ENCODE data around the gene HSH2D.

DNA sequence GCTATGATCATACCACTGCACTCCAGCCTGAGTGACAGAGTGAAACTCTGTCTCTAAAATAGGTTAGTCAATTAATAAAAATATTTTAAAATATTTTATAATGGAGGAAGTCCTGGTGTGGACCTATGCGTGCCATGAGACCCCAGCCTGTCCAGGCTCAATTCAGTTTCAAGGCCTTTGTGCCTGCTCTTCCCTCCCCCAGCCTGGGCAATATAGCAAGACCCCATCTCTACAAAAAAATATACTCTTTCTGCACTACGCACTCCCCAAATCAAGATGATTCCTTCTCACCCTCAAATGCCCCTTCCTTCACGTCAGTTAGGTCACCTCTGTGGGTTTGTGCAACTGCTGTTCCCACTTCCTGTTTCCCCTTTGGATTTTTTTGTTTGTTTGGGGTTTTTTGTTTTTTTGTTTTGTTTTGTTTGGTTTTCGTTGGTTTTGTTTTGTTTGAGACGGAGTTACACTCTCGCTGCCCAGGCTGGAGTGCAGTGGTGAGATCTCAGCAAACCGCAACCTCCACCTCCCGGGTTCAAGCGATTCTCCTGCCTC is 1.4 kb upstream of the HSH2D start:
- TF ChIP-seq, protein P1, sequence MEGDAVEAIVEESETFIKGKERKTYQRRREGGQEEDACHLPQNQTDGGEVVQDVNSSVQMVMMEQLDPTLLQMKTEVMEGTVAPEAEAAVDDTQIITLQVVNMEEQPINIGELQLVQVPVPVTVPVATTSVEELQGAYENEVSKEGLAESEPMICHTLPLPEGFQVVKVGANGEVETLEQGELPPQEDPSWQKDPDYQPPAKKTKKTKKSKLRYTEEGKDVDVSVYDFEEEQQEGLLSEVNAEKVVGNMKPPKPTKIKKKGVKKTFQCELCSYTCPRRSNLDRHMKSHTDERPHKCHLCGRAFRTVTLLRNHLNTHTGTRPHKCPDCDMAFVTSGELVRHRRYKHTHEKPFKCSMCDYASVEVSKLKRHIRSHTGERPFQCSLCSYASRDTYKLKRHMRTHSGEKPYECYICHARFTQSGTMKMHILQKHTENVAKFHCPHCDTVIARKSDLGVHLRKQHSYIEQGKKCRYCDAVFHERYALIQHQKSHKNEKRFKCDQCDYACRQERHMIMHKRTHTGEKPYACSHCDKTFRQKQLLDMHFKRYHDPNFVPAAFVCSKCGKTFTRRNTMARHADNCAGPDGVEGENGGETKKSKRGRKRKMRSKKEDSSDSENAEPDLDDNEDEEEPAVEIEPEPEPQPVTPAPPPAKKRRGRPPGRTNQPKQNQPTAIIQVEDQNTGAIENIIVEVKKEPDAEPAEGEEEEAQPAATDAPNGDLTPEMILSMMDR (conservative IDR thresholded peaks at IDR 0.05): no peak
- no peak for TF ChIP-seq EZH2 (IDR thresholded peaks at IDR 0.05; ENCODE audit: low read depth)

Measured in PC-9 (cell line).